ENCODE data around the gene ATP6V0D1.

ATP6V0D1 gene

GRCh38 chr16:67480833-67481560 is at the start of gene ATP6V0D1:
ATP6V0D1 (minus strand) TSS chr16:67481157; CDS start chr16:67481086, 71 bp downstream.
- Histone ChIP-seq H2AFZ (ENCODE audit: low read length, unreplicated experiment) (peak within 1 kb of the TSS; percentile 39), H3K4me3 (ENCODE audit: low read depth, low read length) (peak within 1 kb of the TSS; percentile 99), H3K36me3 (ENCODE audit: insufficient read depth, low read length) (no peaks in the 10 kb centered on the region), H3K79me2 (ENCODE audit: control insufficient read depth, insufficient read depth, low read length, unreplicated experiment) (peaks cover 45% of the 10 kb centered on the region), H3K27me3 (ENCODE audit: insufficient read depth, low read length) (no peaks in the 10 kb centered on the region), H3K4me1 (ENCODE audit: control insufficient read depth, insufficient read depth, low read length, unreplicated experiment) (peaks cover 13% of the 10 kb centered on the region), H3K27ac (ENCODE audit: low read depth, low read length) (peak within 1 kb of the TSS; percentile 86)

DNA sequence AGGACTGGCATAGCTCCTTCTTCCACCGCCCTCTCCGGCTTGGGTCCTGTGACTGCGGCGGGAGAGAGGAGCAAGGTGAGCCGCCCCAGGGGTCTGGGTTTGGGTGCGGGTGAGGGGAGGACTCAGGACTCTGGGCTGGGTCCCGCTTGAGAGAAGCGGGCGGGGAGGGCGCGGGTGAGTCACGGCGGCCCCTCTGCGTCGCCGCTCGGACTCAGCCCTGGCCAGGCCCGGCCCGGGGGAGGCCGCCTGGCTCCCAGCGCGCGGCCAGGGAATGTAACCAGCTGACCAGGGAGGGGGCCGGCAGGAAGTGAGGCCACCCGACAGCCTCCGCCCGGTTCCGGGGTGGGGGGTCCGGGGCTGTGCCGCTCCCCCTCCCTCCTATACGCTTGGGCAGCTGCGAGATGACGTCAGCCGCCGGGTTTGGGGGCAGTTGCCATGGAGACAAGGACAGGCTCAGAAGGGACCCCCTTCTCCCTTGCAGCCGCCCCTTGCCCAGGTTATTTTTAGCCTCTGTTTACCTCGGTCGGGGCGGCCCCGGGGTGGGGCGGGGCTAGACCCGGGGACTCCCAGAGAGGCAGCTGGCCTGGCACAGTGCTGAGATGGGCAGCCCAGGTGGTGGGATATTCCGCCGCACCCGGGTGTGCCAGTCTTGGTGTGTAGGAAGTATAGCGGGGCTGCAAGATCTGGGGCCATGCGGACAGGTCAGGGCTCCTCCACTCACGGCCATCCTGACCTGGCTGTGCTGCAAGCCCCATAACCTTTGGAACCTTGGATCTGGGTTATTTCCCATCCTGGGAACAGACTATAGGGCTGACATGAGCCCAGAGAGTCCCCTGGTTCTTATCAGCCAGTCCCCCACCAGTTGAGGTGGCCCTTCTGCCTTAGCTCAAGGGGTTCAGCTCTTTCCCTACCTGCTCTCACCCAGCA is 49.3 kb upstream of the ATP6V0D1 start:
- Histone ChIP-seq H3K4me3 (ENCODE audit: low read depth, low read length) (peak overlapping the region; percentile 94), H3K36me3 (ENCODE audit: insufficient read depth, low read length) (no peaks in the 10 kb centered on the region), H3K79me2 (ENCODE audit: control insufficient read depth, insufficient read depth, low read length, unreplicated experiment) (peaks cover 47% of the 10 kb centered on the region), H3K4me1 (ENCODE audit: control insufficient read depth, insufficient read depth, low read length, unreplicated experiment) (peaks cover 17% of the 10 kb centered on the region), H3K27ac (ENCODE audit: low read depth, low read length) (peak overlapping the region; percentile 50), H3K27me3 (ENCODE audit: insufficient read depth, low read length) (no peaks in the 10 kb centered on the region), H2AFZ (ENCODE audit: low read length, unreplicated experiment) (no peak overlapping the region)

DNA sequence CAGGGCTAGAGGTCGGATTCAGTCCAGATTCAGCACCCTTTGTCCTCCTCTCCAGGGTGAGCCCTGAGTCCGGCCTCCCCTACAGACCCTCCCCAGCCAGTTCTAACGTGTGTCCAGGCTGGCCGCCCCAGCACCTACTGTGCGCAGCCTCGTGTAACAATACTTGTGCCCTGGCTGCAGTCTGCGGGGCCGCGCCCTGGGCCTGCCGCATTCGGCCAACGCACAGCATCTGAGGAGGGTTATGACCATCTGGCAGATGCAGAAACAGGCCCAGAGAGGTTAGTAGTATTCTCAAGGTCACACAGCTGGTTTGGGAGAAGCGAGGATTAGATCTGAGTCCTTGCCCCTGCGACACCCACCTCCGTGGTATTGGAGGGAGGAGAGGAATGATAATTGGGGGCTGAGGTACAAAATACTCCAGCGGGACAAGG is 48.6 kb upstream of the ATP6V0D1 start:
- H3K27me3 ChIP-seq (ENCODE audit: insufficient read depth, low read length), result no peaks in the 10 kb centered on the region
- H3K36me3 ChIP-seq (ENCODE audit: insufficient read depth, low read length), result no peaks in the 10 kb centered on the region
- peak overlapping the region; percentile 94 for H3K4me3 ChIP-seq (ENCODE audit: low read depth, low read length)
- peak overlapping the region; percentile 50 for H3K27ac ChIP-seq (ENCODE audit: low read depth, low read length)
- no peak overlapping the region for H2AFZ ChIP-seq (ENCODE audit: low read length, unreplicated experiment)
- H3K79me2 ChIP-seq (ENCODE audit: control insufficient read depth, insufficient read depth, low read length, unreplicated experiment), result peaks cover 43% of the 10 kb centered on the region
- peaks cover 17% of the 10 kb centered on the region for H3K4me1 ChIP-seq (ENCODE audit: control insufficient read depth, insufficient read depth, low read length, unreplicated experiment)

- peak overlapping the region; percentile 2; the same call in 1 of the 2 replicates for H3K27ac ChIP-seq (ENCODE audit: low read depth, low read length)
- H2AFZ ChIP-seq (ENCODE audit: low read length, unreplicated experiment), result peak overlapping the region; percentile 47
- H3K79me2 ChIP-seq (ENCODE audit: control insufficient read depth, insufficient read depth, low read length, unreplicated experiment), result peaks cover 43% of the 10 kb centered on the region
- H3K4me1 ChIP-seq (ENCODE audit: control insufficient read depth, insufficient read depth, low read length, unreplicated experiment), result peaks cover 17% of the 10 kb centered on the region
- no peaks in the 10 kb centered on the region for H3K36me3 ChIP-seq (ENCODE audit: insufficient read depth, low read length)
- H3K4me3 ChIP-seq (ENCODE audit: low read depth, low read length), result peak overlapping the region; percentile 94
- no peaks in the 10 kb centered on the region for H3K27me3 ChIP-seq (ENCODE audit: insufficient read depth, low read length)
These were observed 48.1 kb upstream of the ATP6V0D1 start for GRCh38 chr16:67528870-67529581.

DNA sequence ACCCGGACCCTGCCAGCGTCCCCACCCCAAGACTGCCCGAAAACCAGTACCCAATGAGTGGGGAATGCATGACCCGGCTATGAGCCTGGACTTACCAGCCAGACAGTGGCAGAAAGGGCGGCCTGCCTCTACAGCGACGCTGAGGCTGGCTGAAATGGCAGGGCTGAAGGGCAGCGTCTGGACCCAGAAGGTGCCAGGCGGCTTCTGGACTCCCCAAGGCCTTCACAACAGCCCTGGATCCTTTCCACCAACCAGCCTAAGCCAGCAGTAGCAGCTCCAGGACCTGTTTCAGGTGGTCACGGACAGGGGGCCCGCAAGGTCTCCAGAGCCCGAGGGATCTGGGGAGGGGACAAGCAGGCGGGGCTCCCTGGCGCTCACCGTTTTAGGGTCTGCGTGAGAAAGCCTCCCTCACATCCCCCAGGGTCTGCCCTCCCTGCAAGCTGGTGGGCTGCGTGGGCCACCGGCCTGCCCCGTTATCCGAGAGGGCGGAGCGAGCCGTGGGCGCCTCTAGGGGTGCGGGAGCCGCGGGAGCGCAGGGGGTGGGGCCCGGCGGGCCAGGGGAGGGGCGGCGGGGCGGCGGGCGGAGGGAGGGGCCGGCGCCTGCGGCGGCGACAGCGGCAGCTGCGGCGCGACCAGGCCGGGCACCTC is 47.4 kb upstream of the ATP6V0D1 start, which contains the start of gene RIPOR1:
RIPOR1 (plus strand) TSS at position 608 of the 648 bp plus-strand sequence. CDS start 9,618 bp downstream, outside the sequence.
- H3K79me2 ChIP-seq (ENCODE audit: control insufficient read depth, insufficient read depth, low read length, unreplicated experiment), result peaks cover 40% of the 10 kb centered on the region
- no peaks in the 10 kb centered on the region for H3K27me3 ChIP-seq (ENCODE audit: insufficient read depth, low read length)
- peak within 1 kb of the TSS; percentile 74 for H2AFZ ChIP-seq (ENCODE audit: low read length, unreplicated experiment)
- H3K36me3 ChIP-seq (ENCODE audit: insufficient read depth, low read length), result no peaks in the 10 kb centered on the region
- H3K4me3 ChIP-seq (ENCODE audit: low read depth, low read length), result peak within 1 kb of the TSS; percentile 94
- H3K4me1 ChIP-seq (ENCODE audit: control insufficient read depth, insufficient read depth, low read length, unreplicated experiment), result peaks cover 14% of the 10 kb centered on the region
- H3K27ac ChIP-seq (ENCODE audit: low read depth, low read length), result peak within 1 kb of the TSS; percentile 50

DNA sequence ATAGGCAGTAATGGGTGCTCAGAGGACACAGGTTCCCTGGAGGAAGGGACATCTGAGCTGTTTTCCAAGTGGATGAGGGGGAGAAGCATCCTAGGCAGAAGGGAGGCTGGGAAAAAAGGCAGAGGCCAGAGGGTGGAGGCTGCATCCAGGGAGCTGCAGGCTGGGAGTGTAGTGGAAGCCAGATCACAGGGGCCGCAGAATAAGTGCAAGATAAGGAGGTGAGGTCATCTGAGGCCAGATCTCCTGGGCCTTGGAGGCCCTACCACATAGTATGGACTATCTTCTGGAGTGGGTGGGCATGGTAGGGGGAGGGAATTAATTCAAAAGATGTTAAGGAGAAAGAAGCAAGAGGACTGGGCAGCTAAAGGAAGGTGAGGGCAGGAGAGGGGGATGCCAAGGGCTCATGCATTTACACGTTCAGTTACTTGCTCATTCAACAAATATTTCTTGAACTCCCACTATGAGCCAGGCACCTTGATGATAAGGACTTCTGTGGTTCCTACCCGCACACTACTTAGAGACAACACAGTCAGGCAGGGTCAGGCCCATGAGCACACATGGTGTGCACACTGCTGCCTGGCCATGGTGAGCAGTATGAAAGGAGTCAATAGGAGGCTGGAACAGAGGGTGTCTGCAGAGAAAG is 45.3 kb upstream of the ATP6V0D1 start:
- Histone ChIP-seq H2AFZ (ENCODE audit: low read length, unreplicated experiment) (no peak overlapping the region), H3K27me3 (ENCODE audit: insufficient read depth, low read length) (no peaks in the 10 kb centered on the region), H3K79me2 (ENCODE audit: control insufficient read depth, insufficient read depth, low read length, unreplicated experiment) (peaks cover 20% of the 10 kb centered on the region), H3K4me3 (ENCODE audit: low read depth, low read length) (no peak overlapping the region), H3K36me3 (ENCODE audit: insufficient read depth, low read length) (no peaks in the 10 kb centered on the region), H3K4me1 (ENCODE audit: control insufficient read depth, insufficient read depth, low read length, unreplicated experiment) (peaks cover 12% of the 10 kb centered on the region), H3K27ac (ENCODE audit: low read depth, low read length) (no peak overlapping the region)

DNA sequence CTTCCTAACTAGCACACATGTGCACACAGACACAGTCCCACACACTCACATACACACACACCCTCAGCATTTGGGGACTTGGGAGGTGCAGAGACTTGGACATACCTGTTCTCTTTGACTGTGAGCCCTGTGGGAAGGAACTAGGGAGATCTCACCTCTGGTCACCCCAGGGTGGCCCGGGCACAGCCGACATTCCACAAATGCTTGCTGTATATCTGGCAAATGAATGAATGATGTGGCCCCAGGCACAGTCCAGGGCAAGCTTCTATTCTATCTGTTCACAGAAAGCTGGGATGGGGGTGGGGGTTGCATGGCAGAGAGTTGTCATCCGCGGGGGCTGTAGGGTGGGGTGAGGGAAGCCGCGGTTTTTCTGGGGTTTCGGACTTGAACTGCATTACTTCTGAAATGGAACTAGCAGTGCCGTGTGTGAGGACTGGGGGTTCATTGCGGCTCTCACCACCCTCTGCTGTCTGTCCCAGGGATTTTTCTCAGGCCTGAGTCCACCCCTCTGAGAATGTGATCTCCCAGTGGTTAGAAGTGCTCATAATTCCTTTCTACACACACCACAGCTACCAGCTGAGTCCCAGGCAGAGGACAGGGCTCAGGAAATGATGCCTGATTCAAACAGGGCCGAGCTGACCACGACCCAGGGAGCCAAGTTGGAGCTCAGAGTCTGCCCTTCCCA is 44.4 kb upstream of the ATP6V0D1 start:
- no peaks in the 10 kb centered on the region for H3K36me3 ChIP-seq (ENCODE audit: insufficient read depth, low read length)
- no peaks in the 10 kb centered on the region for H3K27me3 ChIP-seq (ENCODE audit: insufficient read depth, low read length)
- no peak overlapping the region for H3K27ac ChIP-seq (ENCODE audit: low read depth, low read length)
- peaks cover 4% of the 10 kb centered on the region for H3K4me1 ChIP-seq (ENCODE audit: control insufficient read depth, insufficient read depth, low read length, unreplicated experiment)
- H2AFZ ChIP-seq (ENCODE audit: low read length, unreplicated experiment), result no peak overlapping the region
- no peak overlapping the region for H3K4me3 ChIP-seq (ENCODE audit: low read depth, low read length)
- H3K79me2 ChIP-seq (ENCODE audit: control insufficient read depth, insufficient read depth, low read length, unreplicated experiment), result peaks cover 11% of the 10 kb centered on the region

- H3K36me3 ChIP-seq (ENCODE audit: insufficient read depth, low read length), result no peaks in the 10 kb centered on the region
- H2AFZ ChIP-seq (ENCODE audit: low read length, unreplicated experiment), result peak overlapping the region; percentile 43
- peak overlapping the region; percentile 69 for H3K4me3 ChIP-seq (ENCODE audit: low read depth, low read length)
- H3K79me2 ChIP-seq (ENCODE audit: control insufficient read depth, insufficient read depth, low read length, unreplicated experiment), result no peaks in the 10 kb centered on the region
- H3K27me3 ChIP-seq (ENCODE audit: insufficient read depth, low read length), result no peaks in the 10 kb centered on the region
- H3K27ac ChIP-seq (ENCODE audit: low read depth, low read length), result peak overlapping the region; percentile 72
- peaks cover 9% of the 10 kb centered on the region for H3K4me1 ChIP-seq (ENCODE audit: control insufficient read depth, insufficient read depth, low read length, unreplicated experiment)
These were observed 40.3 kb upstream of the ATP6V0D1 start for GRCh38 chr16:67521095-67521804.

DNA sequence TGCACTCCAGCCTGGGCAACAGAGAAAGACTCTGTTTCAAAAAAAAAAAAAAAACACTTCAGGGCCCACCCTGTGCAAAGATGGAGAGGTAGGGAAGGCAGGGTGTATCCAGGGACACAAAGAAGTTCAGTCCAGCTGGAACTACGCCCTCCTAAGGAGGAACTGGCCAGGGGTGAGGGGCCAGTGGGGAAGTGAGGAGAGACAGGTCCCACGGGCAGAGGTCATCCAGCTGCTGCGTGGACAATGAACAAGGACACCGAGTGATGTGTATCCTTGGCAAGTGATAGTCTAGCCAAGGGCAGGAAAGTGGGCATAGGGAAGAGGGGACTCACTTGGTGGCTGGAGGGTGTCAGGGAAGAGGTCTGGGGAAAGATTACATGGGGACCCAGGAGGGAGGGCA is 38.3 kb upstream of the ATP6V0D1 start:
- no peaks in the 10 kb centered on the region for H3K36me3 ChIP-seq (ENCODE audit: insufficient read depth, low read length)
- H3K79me2 ChIP-seq (ENCODE audit: control insufficient read depth, insufficient read depth, low read length, unreplicated experiment), result no peaks in the 10 kb centered on the region
- no peak overlapping the region for H2AFZ ChIP-seq (ENCODE audit: low read length, unreplicated experiment)
- no peaks in the 10 kb centered on the region for H3K27me3 ChIP-seq (ENCODE audit: insufficient read depth, low read length)
- no peak overlapping the region for H3K27ac ChIP-seq (ENCODE audit: low read depth, low read length)
- no peak overlapping the region for H3K4me3 ChIP-seq (ENCODE audit: low read depth, low read length)
- peaks cover 12% of the 10 kb centered on the region for H3K4me1 ChIP-seq (ENCODE audit: control insufficient read depth, insufficient read depth, low read length, unreplicated experiment)

Measured in ACC112 (cell line).